ENCODE results near the gene KIN.

The KIN gene

GRCh38 chr10:7802606-7803005, 14.8 kb upstream of the KIN start:
- TF ChIP-seq CTCF (IDR thresholded peaks at IDR 0.05; ENCODE audit: control insufficient read depth, insufficient read depth, low read depth, low read length, missing control alignments), result no peak
- H3K4me3 ChIP-seq (ENCODE audit: control insufficient read depth, low read depth, low read length), result no peak overlapping the region
- no peak for DNase-seq (ENCODE audit: low read depth)

GRCh38 chr10:7797582-7797981, 9.8 kb upstream of the KIN start:
- TF ChIP-seq CTCF (IDR thresholded peaks at IDR 0.05; ENCODE audit: control insufficient read depth, insufficient read depth, low read depth, low read length, missing control alignments), result no peak
- DNase-seq (ENCODE audit: low read depth), result peak; percentile 73
- H3K4me3 ChIP-seq (ENCODE audit: control insufficient read depth, low read depth, low read length), result no peak overlapping the region

GRCh38 chr10:7795605-7796004, 7.8 kb upstream of the KIN start:
- no peak for TF ChIP-seq CTCF (IDR thresholded peaks at IDR 0.05; ENCODE audit: control insufficient read depth, insufficient read depth, low read depth, low read length, missing control alignments)
- DNase-seq (ENCODE audit: low read depth), result no peak
- H3K4me3 ChIP-seq (ENCODE audit: control insufficient read depth, low read depth, low read length), result no peak overlapping the region

- no peak overlapping the region for H3K4me3 ChIP-seq (ENCODE audit: control insufficient read depth, low read depth, low read length)
- no peak for TF ChIP-seq CTCF (IDR thresholded peaks at IDR 0.05; ENCODE audit: control insufficient read depth, insufficient read depth, low read depth, low read length, missing control alignments)
- no peak for DNase-seq (ENCODE audit: low read depth)
Measured at GRCh38 chr10:7794251-7795026, 6.6 kb upstream of the KIN start.

GRCh38 chr10:7792541-7792940, 4.7 kb upstream of the KIN start:
- H3K4me3 ChIP-seq (ENCODE audit: control insufficient read depth, low read depth, low read length), result no peak overlapping the region
- TF ChIP-seq CTCF (IDR thresholded peaks at IDR 0.05; ENCODE audit: control insufficient read depth, insufficient read depth, low read depth, low read length, missing control alignments), result no peak
- DNase-seq (ENCODE audit: low read depth), result no peak

- TF ChIP-seq CTCF (IDR thresholded peaks at IDR 0.05; ENCODE audit: control insufficient read depth, insufficient read depth, low read depth, low read length, missing control alignments), result no peak
- peak overlapping the region; percentile 91 for H3K4me3 ChIP-seq (ENCODE audit: control insufficient read depth, low read depth, low read length)
- DNase-seq (ENCODE audit: low read depth), result no peak
Measured at GRCh38 chr10:7789390-7789789, 1.6 kb upstream of the KIN start.
